ENCODE measurements around the gene CPD. TPM values are rescaled to one million over a fixed set of nuclear protein-coding genes. Genes with fewer than 3 reads are reported as not detected.

Gene CPD
- total and polyA plus RNA-seq, 9 of the 15 experiments (the other 6 are each of a cell fraction or from before 2014, with no cell fraction given): 4.5 to 24.4 (median 20.4) TPM

GRCh38 chr17:30378825-30379302, at the start of gene CPD (continued):
- TF ChIP-seq BRCA1 (IDR thresholded peaks at IDR 0.05): no peak
- no peak for TF ChIP-seq BRCA1 (CRISPR knock-in tag; IDR thresholded peaks at IDR 0.05)
- TF ChIP-seq ZNF3 (CRISPR knock-in tag; IDR thresholded peaks at IDR 0.05): no peak
- peak; percentile 82 to 86; a peak in 2 of 4 replicates for TF ChIP-seq UBTF (IDR thresholded peaks at IDR 0.05; ENCODE audit: borderline replicate concordance in 1 of 2, low read depth in 2 of 2, low read length in 2 of 2)
- peak; percentile 33 for TF ChIP-seq SAP30 (IDR thresholded peaks at IDR 0.05; ENCODE audit: borderline replicate concordance, insufficient read depth, low read depth, low read length, poor library complexity, severe bottlenecking)
- TF ChIP-seq RFX7 (CRISPR knock-in tag; IDR thresholded peaks at IDR 0.05): no peak
- no peak for TF ChIP-seq TEAD2 (tag; IDR thresholded peaks at IDR 0.05)
- no peak for TF ChIP-seq MBD2 (IDR thresholded peaks at IDR 0.05; ENCODE audit: borderline replicate concordance, low read depth)
- no peak for TF ChIP-seq ZNF609 (CRISPR knock-in tag; IDR thresholded peaks at IDR 0.05; ENCODE audit: borderline replicate concordance)
- no peak for TF ChIP-seq ATF4 (CRISPR knock-in tag; IDR thresholded peaks at IDR 0.05)
- no peak for TF ChIP-seq RNF2 (IDR thresholded peaks at IDR 0.05)
- no peak for TF ChIP-seq TRIM25 (IDR thresholded peaks at IDR 0.05; ENCODE audit: borderline replicate concordance)
- TF ChIP-seq SRSF9 (IDR thresholded peaks at IDR 0.05; ENCODE audit: borderline replicate concordance, low read depth, low read length): no peak
- no peak for TF ChIP-seq ZNF217 (CRISPR knock-in tag; IDR thresholded peaks at IDR 0.05)
- TF ChIP-seq CBX8 (IDR thresholded peaks at IDR 0.05; ENCODE audit: borderline replicate concordance, extremely low read depth, low read depth, low read length, poor library complexity, severe bottlenecking): no peak
- TF ChIP-seq C11orf30 (IDR thresholded peaks at IDR 0.05; ENCODE audit: low read depth): no peak
- TF ChIP-seq HMG20B (CRISPR knock-in tag; IDR thresholded peaks at IDR 0.05): no peak
- peak; percentile 81 for TF ChIP-seq POLR2A (conservative IDR thresholded peaks at IDR 0.05)
- 0 out of 2 replicates have a peak, but pooled peaks have one; percentile 10 for TF ChIP-seq SAFB (IDR thresholded peaks at IDR 0.05; ENCODE audit: borderline replicate concordance, low read depth, low read length)
- TF ChIP-seq TAF7 (tag; IDR thresholded peaks at IDR 0.05): no peak
